ENCODE measurements around the gene MTA1.

MTA1 gene

GRCh38 chr14:105427412-105427811, 7.8 kb downstream of the MTA1 start:
- TF ChIP-seq MYC (IDR thresholded peaks at IDR 0.05; ENCODE audit: low read depth, low read length) = no peak
- TF ChIP-seq POLR2A (IDR thresholded peaks at IDR 0.05; ENCODE audit: extremely low read depth, insufficient read length) = no peak
- no peak for TF ChIP-seq MAX (IDR thresholded peaks at IDR 0.05; ENCODE audit: low read depth, low read length)
- TF ChIP-seq, protein P1, sequence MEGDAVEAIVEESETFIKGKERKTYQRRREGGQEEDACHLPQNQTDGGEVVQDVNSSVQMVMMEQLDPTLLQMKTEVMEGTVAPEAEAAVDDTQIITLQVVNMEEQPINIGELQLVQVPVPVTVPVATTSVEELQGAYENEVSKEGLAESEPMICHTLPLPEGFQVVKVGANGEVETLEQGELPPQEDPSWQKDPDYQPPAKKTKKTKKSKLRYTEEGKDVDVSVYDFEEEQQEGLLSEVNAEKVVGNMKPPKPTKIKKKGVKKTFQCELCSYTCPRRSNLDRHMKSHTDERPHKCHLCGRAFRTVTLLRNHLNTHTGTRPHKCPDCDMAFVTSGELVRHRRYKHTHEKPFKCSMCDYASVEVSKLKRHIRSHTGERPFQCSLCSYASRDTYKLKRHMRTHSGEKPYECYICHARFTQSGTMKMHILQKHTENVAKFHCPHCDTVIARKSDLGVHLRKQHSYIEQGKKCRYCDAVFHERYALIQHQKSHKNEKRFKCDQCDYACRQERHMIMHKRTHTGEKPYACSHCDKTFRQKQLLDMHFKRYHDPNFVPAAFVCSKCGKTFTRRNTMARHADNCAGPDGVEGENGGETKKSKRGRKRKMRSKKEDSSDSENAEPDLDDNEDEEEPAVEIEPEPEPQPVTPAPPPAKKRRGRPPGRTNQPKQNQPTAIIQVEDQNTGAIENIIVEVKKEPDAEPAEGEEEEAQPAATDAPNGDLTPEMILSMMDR (IDR thresholded peaks at IDR 0.05; ENCODE audit: low read depth, low read length) = no peak
- H3K4me3 ChIP-seq (ENCODE audit: low read depth, low read length) = no peak overlapping the region
- DNase-seq (ENCODE audit: low read depth) = no peak

- H3K4me3 ChIP-seq (ENCODE audit: low read depth, low read length) = no peak overlapping the region
- TF ChIP-seq, protein P1 (IDR thresholded peaks at IDR 0.05; ENCODE audit: low read depth, low read length) = no peak
- TF ChIP-seq MAX (IDR thresholded peaks at IDR 0.05; ENCODE audit: low read depth, low read length) = no peak
- DNase-seq (ENCODE audit: low read depth) = no peak
These were observed 8.4 kb downstream of the MTA1 start for GRCh38 chr14:105427936-105428485.

DNA sequence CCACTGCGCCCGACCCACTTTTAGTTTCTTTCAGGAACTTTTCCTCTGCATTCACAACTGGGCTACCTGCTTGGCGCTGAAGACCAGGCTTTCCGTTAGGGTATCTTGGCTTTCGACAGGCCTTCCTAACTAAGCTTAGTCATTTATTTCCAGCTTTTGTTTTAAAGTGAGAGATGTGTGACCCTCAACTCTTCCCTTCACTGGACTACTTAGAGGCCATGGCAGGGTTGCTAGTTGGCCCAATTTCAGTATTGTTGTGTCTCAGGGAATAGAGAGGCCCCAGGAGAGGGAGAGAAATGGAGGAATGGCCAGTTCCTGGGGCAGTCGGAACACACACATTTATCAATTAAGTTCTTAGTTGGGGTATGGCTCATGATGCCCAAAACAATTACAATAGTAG, 10.4 kb downstream of the MTA1 start:
- DNase-seq (ENCODE audit: low read depth) = no peak
- no peak overlapping the region for H3K4me3 ChIP-seq (ENCODE audit: low read depth, low read length)
- TF ChIP-seq MAX (IDR thresholded peaks at IDR 0.05; ENCODE audit: low read depth, low read length) = no peak
- TF ChIP-seq MYC (IDR thresholded peaks at IDR 0.05; ENCODE audit: low read depth, low read length) = no peak
- no peak for TF ChIP-seq POLR2A (IDR thresholded peaks at IDR 0.05; ENCODE audit: extremely low read depth, insufficient read length)
- TF ChIP-seq, protein P1 (IDR thresholded peaks at IDR 0.05; ENCODE audit: low read depth, low read length) = no peak

- TF ChIP-seq, protein P1 (IDR thresholded peaks at IDR 0.05; ENCODE audit: low read depth, low read length) = no peak
- no peak for TF ChIP-seq MYC (IDR thresholded peaks at IDR 0.05; ENCODE audit: low read depth, low read length)
- TF ChIP-seq POLR2A (IDR thresholded peaks at IDR 0.05; ENCODE audit: extremely low read depth, insufficient read length) = no peak
- no peak for TF ChIP-seq MAX (IDR thresholded peaks at IDR 0.05; ENCODE audit: low read depth, low read length)
- DNase-seq (ENCODE audit: low read depth) = no peak
- no peak overlapping the region for H3K4me3 ChIP-seq (ENCODE audit: low read depth, low read length)
These were observed 10.9 kb downstream of the MTA1 start for GRCh38 chr14:105430565-105430964.

- no peak for DNase-seq (ENCODE audit: low read depth)
- no peak overlapping the region for H3K4me3 ChIP-seq (ENCODE audit: low read depth, low read length)
- TF ChIP-seq POLR2A (IDR thresholded peaks at IDR 0.05; ENCODE audit: extremely low read depth, insufficient read length) (no peak), MYC (IDR thresholded peaks at IDR 0.05; ENCODE audit: low read depth, low read length) (no peak), MAX (IDR thresholded peaks at IDR 0.05; ENCODE audit: low read depth, low read length) (no peak)
- TF ChIP-seq, protein P1 (IDR thresholded peaks at IDR 0.05; ENCODE audit: low read depth, low read length) = no peak
These were observed 11.6 kb downstream of the MTA1 start for GRCh38 chr14:105431256-105431655.

DNA sequence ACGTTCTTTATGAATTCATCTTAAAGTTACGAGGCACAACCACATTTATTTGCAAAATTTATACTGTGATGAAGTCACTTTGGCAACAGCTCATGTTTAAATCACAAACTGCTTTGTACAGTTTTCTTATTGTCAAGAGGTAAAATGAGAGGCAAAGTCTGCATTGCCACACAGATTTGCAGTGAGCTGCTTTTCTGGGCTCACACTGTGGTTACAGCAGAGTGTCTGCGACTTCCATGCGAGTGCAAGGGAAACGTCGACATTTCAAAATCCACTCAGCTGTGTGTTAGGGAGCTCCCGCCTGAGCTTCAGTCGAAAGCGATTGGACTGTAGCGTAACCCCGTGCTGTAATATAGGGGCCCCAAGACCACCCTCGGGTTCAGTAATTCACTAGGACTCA, 13.0 kb downstream of the MTA1 start:
- no peak for TF ChIP-seq MYC (IDR thresholded peaks at IDR 0.05; ENCODE audit: low read depth, low read length)
- TF ChIP-seq, protein P1 (IDR thresholded peaks at IDR 0.05; ENCODE audit: low read depth, low read length) = no peak
- no peak for TF ChIP-seq POLR2A (IDR thresholded peaks at IDR 0.05; ENCODE audit: extremely low read depth, insufficient read length)
- TF ChIP-seq MAX (IDR thresholded peaks at IDR 0.05; ENCODE audit: low read depth, low read length) = no peak
- H3K4me3 ChIP-seq (ENCODE audit: low read depth, low read length) = no peak overlapping the region
- DNase-seq (ENCODE audit: low read depth) = no peak

All from NB4 (cell line).